Activated naive CD8-positive, alpha-beta T cell treated with anti-CD3 and anti-CD28 coated beads for 36 hours (primary cell): ENCODE data around the gene TFAP2B. TPM values are rescaled to one million over a fixed set of nuclear protein-coding genes. Genes with fewer than 3 reads are reported as not detected.

Experiments used
- DNase-seq: peaks from one replicate; pipeline ENCODE4 v3.0.0; 2021
- H3K27ac Mint-ChIP-seq: one replicate; pipeline ENCODE4 v1.8.0; 2022; ENCODE audit warnings: mild to moderate bottlenecking, moderate library complexity, mixed read lengths
- H3K27me3 Mint-ChIP-seq: one replicate; pipeline ENCODE4 v1.8.0; 2022; ENCODE audit warnings: mild to moderate bottlenecking, mixed read lengths
- H3K36me3 Mint-ChIP-seq: one replicate; pipeline ENCODE4 v1.8.0; 2021; ENCODE audit warnings: mild to moderate bottlenecking, mixed read lengths
- H3K4me1 Mint-ChIP-seq: one replicate; pipeline ENCODE4 v1.8.0; 2021; ENCODE audit warnings: mixed read lengths
- H3K4me3 Mint-ChIP-seq: one replicate; pipeline ENCODE4 v1.8.0; 2022; ENCODE audit warnings: mild to moderate bottlenecking, moderate library complexity, mixed read lengths
- H3K9me3 Mint-ChIP-seq: one replicate; pipeline ENCODE4 v1.8.0; 2022; ENCODE audit warnings: mixed read lengths
- total RNA-seq, 2 experiments: library from RNA; stranded (reverse); gene quantifications; one replicate each; pipeline ENCODE4 v1.2.3, GENCODE V29; 2021

TFAP2B gene
- total RNA-seq, 2 experiments from 2014 or later = not detected

- Mint-ChIP-seq H3K4me3 (no peak overlapping the region), H3K27ac (no peak overlapping the region), H3K4me1 (no peaks in the 10 kb centered on the region), H3K9me3 (no peaks in the 10 kb centered on the region), H3K36me3 (no peaks in the 10 kb centered on the region), H3K27me3 (peaks cover 90% of the 10 kb centered on the region)
- DNase-seq = no peak
These were observed 17.6 kb downstream of the TFAP2B start for GRCh38 chr6:50836231-50836630.

GRCh38 chr6:50837589-50838445, 19.1 kb downstream of the TFAP2B start:
- Mint-ChIP-seq H3K36me3 (no peaks in the 10 kb centered on the region), H3K4me1 (no peaks in the 10 kb centered on the region), H3K9me3 (no peaks in the 10 kb centered on the region), H3K4me3 (no peak overlapping the region), H3K27ac (no peak overlapping the region), H3K27me3 (peaks cover 91% of the 10 kb centered on the region)
- no peak for DNase-seq

GRCh38 chr6:50840112-50840810, 21.6 kb downstream of the TFAP2B start:
- Mint-ChIP-seq H3K27ac (no peak overlapping the region), H3K36me3 (no peaks in the 10 kb centered on the region), H3K4me3 (no peak overlapping the region)

GRCh38 chr6:50840811-50841192, 22.1 kb downstream of the TFAP2B start:
- peaks cover 2% of the 10 kb centered on the region for H3K4me1 Mint-ChIP-seq
- H3K9me3 Mint-ChIP-seq = peaks cover 1% of the 10 kb centered on the region
- peaks cover 95% of the 10 kb centered on the region for H3K27me3 Mint-ChIP-seq
- H3K36me3 Mint-ChIP-seq = no peaks in the 10 kb centered on the region
- no peak overlapping the region for H3K27ac Mint-ChIP-seq
- DNase-seq = no peak
- no peak overlapping the region for H3K4me3 Mint-ChIP-seq

More at GRCh38 chr6:50840112-50840810, 21.6 kb downstream of the TFAP2B start:
- no peak for DNase-seq
- peaks cover 96% of the 10 kb centered on the region for H3K27me3 Mint-ChIP-seq
- H3K4me1 Mint-ChIP-seq = peaks cover 2% of the 10 kb centered on the region
- H3K9me3 Mint-ChIP-seq = peaks cover 1% of the 10 kb centered on the region

- Mint-ChIP-seq H3K36me3 (no peaks in the 10 kb centered on the region), H3K27me3 (peaks cover 95% of the 10 kb centered on the region), H3K9me3 (peaks cover 1% of the 10 kb centered on the region), H3K4me3 (no peak overlapping the region), H3K27ac (no peak overlapping the region), H3K4me1 (peaks cover 2% of the 10 kb centered on the region)
- DNase-seq = no peak
These were observed 23.8 kb downstream of the TFAP2B start for GRCh38 chr6:50842446-50842845.

GRCh38 chr6:50842861-50843384, 24.3 kb downstream of the TFAP2B start:
- Mint-ChIP-seq H3K36me3 (no peaks in the 10 kb centered on the region), H3K4me1 (peaks cover 2% of the 10 kb centered on the region), H3K4me3 (no peak overlapping the region), H3K9me3 (peaks cover 1% of the 10 kb centered on the region), H3K27me3 (peaks cover 95% of the 10 kb centered on the region), H3K27ac (no peak overlapping the region)
- DNase-seq = no peak

GRCh38 chr6:50843842-50844241, 25.2 kb downstream of the TFAP2B start:
- Mint-ChIP-seq H3K27ac (no peak overlapping the region), H3K36me3 (no peaks in the 10 kb centered on the region), H3K4me1 (peaks cover 2% of the 10 kb centered on the region), H3K27me3 (peaks cover 95% of the 10 kb centered on the region), H3K9me3 (peaks cover 1% of the 10 kb centered on the region), H3K4me3 (no peak overlapping the region)
- no peak for DNase-seq

GRCh38 chr6:50845499-50846143, 26.9 kb downstream of the TFAP2B start:
- no peak overlapping the region for H3K27ac Mint-ChIP-seq
- H3K9me3 Mint-ChIP-seq = peaks cover 1% of the 10 kb centered on the region
- peaks cover 98% of the 10 kb centered on the region for H3K27me3 Mint-ChIP-seq
- no peak for DNase-seq
- H3K4me3 Mint-ChIP-seq = no peak overlapping the region
- H3K4me1 Mint-ChIP-seq = peaks cover 2% of the 10 kb centered on the region
- H3K36me3 Mint-ChIP-seq = no peaks in the 10 kb centered on the region

- no peak overlapping the region for H3K27ac Mint-ChIP-seq
- H3K4me3 Mint-ChIP-seq = no peak overlapping the region
- DNase-seq = no peak
- peaks cover 2% of the 10 kb centered on the region for H3K4me1 Mint-ChIP-seq
- H3K27me3 Mint-ChIP-seq = peaks cover 98% of the 10 kb centered on the region
- peaks cover 1% of the 10 kb centered on the region for H3K9me3 Mint-ChIP-seq
- no peaks in the 10 kb centered on the region for H3K36me3 Mint-ChIP-seq
These were observed 27.6 kb downstream of the TFAP2B start for GRCh38 chr6:50846144-50846851.

- H3K9me3 Mint-ChIP-seq = peaks cover 1% of the 10 kb centered on the region
- H3K36me3 Mint-ChIP-seq = no peaks in the 10 kb centered on the region
- peaks cover 98% of the 10 kb centered on the region for H3K27me3 Mint-ChIP-seq
- H3K4me1 Mint-ChIP-seq = peaks cover 2% of the 10 kb centered on the region
- no peak overlapping the region for H3K4me3 Mint-ChIP-seq
- no peak for DNase-seq
- H3K27ac Mint-ChIP-seq = no peak overlapping the region
These were observed 28.1 kb downstream of the TFAP2B start for GRCh38 chr6:50846852-50847155.

- Mint-ChIP-seq H3K9me3 (peaks cover 1% of the 10 kb centered on the region), H3K4me3 (no peak overlapping the region), H3K27ac (no peak overlapping the region), H3K36me3 (no peaks in the 10 kb centered on the region), H3K27me3 (peaks cover 98% of the 10 kb centered on the region), H3K4me1 (peaks cover 2% of the 10 kb centered on the region)
- DNase-seq = no peak
These were observed 29.4 kb downstream of the TFAP2B start for GRCh38 chr6:50847890-50848594.

- Mint-ChIP-seq H3K9me3 (no peaks in the 10 kb centered on the region), H3K4me3 (no peak overlapping the region), H3K27ac (no peak overlapping the region), H3K4me1 (no peaks in the 10 kb centered on the region), H3K36me3 (no peaks in the 10 kb centered on the region), H3K27me3 (peaks cover 89% of the 10 kb centered on the region)
- DNase-seq = no peak
These were observed 30.5 kb downstream of the TFAP2B start for GRCh38 chr6:50848989-50849795.

- H3K4me1 Mint-ChIP-seq = no peaks in the 10 kb centered on the region
- peaks cover 83% of the 10 kb centered on the region for H3K27me3 Mint-ChIP-seq
- H3K27ac Mint-ChIP-seq = no peak overlapping the region
- H3K36me3 Mint-ChIP-seq = no peaks in the 10 kb centered on the region
- DNase-seq = no peak
- H3K9me3 Mint-ChIP-seq = no peaks in the 10 kb centered on the region
- H3K4me3 Mint-ChIP-seq = no peak overlapping the region
These were observed 31.1 kb downstream of the TFAP2B start for GRCh38 chr6:50849796-50850180.
